NCI-H446 treated with DMSO at 0.1 percent for 48 hours (cell line): ENCODE results near the gene XXYLT1.

ENCODE experiments used
- DNase-seq: peaks from one replicate; lab custom pipeline; 2025; lab: John Stamatoyannopoulos, UW

The XXYLT1 gene

GRCh38 chr3:195129644-195130492, 141.1 kb downstream of the XXYLT1 start:
- DNase-seq, result no peak

- no peak for DNase-seq
Observed at GRCh38 chr3:195129072-195129643, 141.8 kb downstream of the XXYLT1 start.

GRCh38 chr3:195128255-195129071, 142.5 kb downstream of the XXYLT1 start:
- no peak for DNase-seq

DNA sequence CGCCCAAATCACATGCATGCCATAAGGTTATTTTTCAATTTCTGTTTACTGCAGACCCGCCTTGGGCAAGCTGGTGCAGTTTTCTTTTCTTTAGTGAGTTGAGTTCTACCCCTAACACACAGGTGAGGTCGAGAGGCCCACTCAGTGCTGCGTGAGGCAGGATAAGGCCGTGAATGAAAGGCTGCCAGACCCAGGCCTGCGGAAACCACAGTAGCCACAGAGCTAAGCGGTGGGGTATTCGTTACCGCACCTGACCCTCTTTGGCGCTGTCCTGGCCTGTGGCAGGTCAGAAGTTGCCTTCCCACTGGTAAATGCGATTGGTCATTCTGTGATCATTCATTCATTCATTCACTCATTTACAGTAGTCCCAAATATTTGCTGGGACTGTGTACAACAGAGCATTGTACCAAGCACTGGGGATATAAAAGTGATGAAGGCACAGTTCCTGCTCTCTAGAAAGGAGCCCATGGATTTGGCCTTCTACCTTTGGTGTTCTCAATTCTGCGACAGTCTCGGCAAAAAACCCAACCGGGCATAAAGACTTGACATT, 144.8 kb downstream of the XXYLT1 start:
- DNase-seq, result no peak

DNA sequence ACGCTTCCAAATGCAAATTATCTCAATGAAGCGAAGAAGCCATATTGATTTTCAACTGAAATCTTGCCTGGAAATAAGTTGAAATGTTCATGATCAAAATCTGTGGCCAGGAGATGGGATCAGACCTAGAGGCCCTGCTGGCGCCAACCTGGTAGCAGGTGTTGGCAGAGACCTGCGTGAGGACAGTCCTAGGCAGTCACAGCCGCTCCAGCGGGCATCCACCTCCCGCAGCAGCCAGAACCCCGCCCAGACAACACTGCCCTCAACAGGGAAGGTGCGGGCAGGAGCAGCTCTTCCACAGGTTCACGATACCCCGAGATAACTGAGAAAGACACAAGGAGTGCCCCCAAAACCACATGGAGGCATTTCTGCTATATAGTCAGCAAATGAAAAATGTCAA, 145.3 kb downstream of the XXYLT1 start:
- no peak for DNase-seq

GRCh38 chr3:195124378-195124992, 146.5 kb downstream of the XXYLT1 start:
- DNase-seq, result no peak

DNA sequence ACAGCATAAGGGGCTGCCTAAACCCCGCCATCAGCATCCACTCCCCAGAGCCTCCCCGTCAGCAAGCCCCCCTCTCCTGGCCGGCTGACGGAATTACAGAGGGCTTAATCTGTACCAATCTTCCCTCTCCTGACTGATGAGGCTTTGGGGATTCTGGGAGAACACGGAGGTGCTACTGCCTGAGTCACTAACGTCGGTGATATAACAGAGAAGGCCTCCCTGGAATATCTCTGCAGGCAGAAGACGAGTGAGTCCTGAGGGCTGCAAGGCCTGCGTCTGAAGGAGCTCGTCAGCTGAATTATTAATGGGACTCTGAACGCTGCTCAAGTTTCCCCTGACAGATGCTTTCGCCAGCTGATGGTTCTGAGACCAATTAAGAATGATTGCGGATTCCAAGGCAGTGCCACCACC, 147.7 kb downstream of the XXYLT1 start:
- DNase-seq, result no peak

GRCh38 chr3:195122261-195122660, 148.7 kb downstream of the XXYLT1 start:
- DNase-seq, result no peak

DNA sequence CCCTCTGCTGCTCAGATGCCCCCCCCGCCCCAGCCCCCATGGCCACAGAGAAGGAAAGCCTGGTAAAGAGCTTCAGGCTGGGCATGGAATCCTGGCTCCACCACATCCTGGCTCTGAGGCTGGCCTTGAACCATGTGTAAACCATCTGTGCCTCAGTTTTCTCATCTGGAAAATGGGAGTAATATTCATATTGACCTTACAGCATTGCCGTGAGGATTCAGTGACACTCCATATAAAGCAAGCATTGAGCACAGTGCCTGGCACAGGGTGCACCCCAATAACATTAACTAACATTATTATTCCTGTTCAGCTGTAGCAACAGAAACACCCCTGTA, 150.7 kb downstream of the XXYLT1 start:
- DNase-seq, result no peak

GRCh38 chr3:195119461-195120266, 151.3 kb downstream of the XXYLT1 start:
- DNase-seq, result no peak

GRCh38 chr3:195118671-195119070, 152.3 kb downstream of the XXYLT1 start:
- DNase-seq, result no peak

DNA sequence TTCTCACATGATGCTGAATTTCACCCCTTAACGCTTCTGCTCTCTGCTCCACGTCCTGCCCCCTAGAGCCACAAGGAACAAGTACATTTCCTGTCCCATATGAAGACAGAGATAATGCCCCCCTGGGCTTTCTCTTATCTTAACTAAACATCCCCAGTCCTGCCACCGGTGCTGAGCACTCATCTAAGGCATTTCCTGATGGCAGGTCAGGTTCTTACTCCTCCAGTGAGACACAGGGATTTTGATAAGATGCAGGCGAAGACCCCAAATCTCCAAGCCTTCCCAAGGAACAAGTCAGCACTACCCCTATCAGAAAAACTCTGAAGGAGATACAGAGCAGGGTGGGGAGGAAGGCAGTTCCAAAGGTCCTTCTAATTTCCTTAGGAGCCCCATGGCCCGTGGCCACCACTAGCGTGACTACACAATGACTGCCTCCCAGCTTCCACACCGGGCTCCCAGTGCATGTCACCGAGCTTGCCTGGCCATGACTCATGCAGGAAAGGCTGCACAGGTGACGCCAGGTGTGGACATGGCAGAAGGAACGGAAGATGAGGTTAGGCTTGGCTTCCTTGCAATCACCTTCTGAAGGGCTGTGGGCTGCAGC, 152.9 kb downstream of the XXYLT1 start:
- no peak for DNase-seq

DNA sequence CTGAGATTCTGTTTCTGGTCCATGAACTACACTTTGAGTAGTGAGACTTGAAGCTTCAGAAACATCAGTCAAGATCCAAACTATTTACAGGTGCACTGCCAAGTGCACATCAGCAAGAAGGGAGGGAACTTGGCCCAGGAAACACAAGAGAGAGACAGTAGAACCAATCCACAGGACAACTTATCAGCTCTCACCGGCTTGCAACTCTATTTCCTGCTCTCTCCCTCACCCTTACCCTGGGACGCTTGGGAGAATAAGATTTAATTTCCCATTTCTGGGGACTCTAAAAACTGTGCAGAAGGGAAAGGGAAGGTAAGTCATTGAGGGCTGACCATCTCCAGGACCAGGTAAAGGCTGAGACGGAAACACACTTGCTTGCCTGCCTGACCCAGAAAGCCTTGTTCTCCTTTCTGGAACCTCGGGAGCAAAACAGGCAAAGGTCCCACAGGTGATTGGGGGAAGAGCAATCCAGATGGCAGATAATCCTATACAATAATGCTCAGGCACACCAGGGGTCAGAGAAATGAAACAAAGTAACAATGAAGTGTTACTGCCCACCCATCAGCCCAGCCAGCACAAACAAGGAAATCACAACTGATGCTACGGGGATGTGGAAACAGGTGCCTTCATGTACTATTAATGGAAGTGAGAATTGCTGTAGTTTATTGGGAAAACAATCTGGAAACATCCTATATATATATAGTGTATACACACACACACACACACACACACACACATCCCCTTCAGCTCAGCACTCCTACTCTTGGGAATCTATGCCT, 154.4 kb downstream of the XXYLT1 start:
- no peak for DNase-seq

GRCh38 chr3:195115600-195116406, 155.2 kb downstream of the XXYLT1 start:
- DNase-seq, result no peak

GRCh38 chr3:195114786-195115599, 156.0 kb downstream of the XXYLT1 start:
- DNase-seq, result no peak

DNA sequence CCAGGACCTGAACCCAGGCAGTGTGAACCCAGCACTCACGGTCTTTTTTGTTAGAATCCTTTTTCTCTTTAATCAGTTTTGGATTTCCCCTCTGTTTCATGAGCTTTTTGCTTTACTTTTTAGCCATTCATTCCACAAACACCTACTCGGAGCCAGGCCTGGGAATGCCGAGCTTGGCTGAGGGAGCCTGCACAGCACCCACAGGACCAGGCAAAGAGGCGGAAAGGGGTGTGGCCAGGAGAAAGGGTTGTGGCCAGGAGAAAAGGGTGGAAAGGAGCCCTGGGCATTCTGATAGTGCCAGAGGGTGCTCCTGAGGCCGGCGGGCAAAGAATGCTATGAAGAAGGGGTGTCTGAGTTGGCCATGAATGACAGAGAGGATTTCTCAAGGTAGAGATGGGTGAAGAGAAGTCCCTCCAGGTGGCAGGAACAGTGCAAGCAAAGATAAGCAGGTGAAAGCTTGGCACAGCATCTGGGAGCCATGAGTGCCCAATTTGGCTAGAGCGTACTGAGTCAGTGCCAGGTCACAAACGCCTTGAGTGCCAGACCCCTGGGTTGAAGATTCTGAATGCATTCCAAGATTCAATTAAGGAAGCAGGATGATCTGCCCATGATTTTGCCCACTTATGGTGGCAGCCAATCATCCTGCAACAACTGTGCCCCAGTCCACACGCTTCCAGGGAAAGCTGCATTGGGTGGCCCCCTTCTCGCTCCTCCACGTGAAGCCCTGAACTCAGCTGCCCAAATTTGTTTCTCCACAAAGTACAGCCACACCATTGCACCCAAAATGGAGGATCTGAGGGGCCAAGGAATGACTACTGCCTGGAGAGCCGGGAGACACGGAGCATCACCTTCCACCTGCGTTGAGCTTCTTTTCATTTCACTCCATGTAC, 157.2 kb downstream of the XXYLT1 start:
- peak; percentile 75 for DNase-seq

DNA sequence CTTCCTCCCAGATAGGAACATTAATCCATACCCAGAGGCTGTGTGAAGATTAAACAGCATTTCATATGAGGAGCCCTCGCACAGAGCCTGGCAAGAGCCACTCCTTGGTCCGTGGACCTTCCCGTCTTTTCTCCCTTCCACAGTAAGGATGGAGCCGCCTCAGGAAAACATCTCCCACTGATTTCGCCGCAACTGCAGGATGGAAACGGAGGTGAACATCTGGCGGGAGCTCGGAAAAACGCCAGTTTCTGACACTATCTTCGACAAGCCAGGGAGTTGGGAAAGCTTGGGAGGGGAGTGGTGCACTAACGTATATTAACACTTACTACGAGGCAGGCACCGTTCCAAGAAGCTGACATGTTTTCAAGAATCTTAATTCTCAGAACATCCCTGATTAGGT, 157.9 kb downstream of the XXYLT1 start:
- DNase-seq, result no peak
